Stimulated activated CD4-positive, alpha-beta T cell treated with anti-CD3 and anti-CD28 coated beads, TNF-alpha, amount 100 ng/mL, for 24 hours (primary cell): ENCODE results near the gene MYL5.
"Not testable (repeated sequence)": the region's sequence is repeated elsewhere in the genome, so short reads cannot be mapped to it uniquely, and the experiment has no call there.

Source experiments
- DNase-seq, 3 experiments: peaks; one replicate each; pipeline ENCODE4 v3.0.0-alpha.2; 2020; ENCODE audit warnings: low read depth in 3 of 3

Gene MYL5

GRCh38 chr4:729336-730315, 55.3 kb downstream of the MYL5 start:
- DNase-seq, result no peak

DNA sequence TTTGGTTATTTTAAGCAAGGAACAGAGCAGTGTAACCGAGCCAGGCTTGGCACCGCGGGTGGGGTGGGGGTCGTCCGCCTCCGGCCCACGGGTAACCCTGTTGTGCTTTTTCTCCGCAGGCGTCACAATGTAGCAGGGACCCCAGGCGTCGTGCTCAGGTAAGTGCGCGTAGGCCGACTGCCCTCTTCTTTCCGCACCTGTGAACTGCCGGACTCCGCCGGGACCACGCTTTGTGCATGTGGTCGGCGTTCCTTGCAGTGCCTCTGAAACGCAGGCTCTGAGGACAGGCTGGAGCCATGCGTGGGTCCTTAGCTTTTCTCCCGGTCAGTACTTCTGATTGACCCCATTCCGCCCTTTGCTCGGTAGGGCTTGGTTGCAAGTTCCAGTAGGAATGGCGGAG, 56.2 kb downstream of the MYL5 start:
- no peak for DNase-seq

DNA sequence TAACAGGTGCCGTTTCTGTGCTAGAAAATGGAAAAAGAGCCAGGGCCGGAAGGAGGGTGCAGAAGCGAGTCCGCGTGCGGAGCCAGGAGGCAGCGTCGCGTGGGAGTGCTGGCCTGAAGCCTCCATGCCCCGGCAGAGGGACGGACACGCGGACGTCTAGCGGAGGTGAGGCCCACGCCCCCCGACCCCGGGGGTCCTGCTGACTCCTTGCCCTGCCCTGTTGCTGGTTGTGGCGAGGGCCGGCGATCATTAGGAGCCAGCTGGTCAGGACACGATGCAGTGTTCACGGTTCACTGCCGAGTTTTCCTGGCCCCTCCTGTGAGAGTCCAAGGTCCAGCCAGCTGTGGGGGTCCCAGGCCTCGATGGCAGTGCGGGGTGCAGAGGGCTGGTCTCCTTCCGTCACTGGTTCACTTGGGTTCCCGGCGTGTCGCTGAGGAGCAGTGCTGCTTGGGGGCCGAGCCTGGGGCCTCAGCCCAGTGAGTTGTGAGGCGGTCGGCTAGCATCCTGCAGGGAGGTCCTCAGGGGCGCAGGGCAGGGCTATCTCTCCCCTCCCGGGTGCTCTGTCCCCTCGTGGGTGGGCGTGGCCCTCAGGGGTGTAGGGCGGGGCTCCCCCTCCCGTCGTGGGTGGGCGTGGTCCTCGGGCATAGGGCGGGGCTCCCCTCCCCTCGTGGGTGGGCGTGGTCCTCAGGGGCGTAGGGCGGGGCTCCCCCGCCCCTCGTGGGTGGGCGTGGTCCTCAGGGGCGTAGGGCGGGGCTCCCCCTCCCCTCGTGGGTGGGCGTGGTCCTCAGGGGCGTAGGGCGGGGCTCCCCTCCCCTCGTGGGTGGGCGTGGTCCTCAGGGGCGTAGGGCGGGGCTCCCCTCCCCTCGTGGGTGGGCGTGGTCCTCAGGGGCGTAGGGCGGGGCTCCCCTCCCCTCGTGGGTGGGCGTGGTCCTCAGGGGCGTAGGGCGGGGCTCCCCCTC, 56.9 kb downstream of the MYL5 start:
- not testable (repeated sequence) for DNase-seq
